ENCODE measurements around the gene ACP1.

The ACP1 gene

GRCh38 chr2:237878-238277, 26.9 kb upstream of the ACP1 start:
- Histone ChIP-seq H3K4me2 (ENCODE audit: low read length) (no peak overlapping the region), H3K9ac (ENCODE audit: low read depth, low read length) (no peak overlapping the region), H3K9me3 (replicated peaks; ENCODE audit: low read length) (no peaks in the 10 kb centered on the region), H3K4me1 (ENCODE audit: control insufficient read depth, insufficient read depth, low read length) (no peaks in the 10 kb centered on the region), H3K36me3 (ENCODE audit: insufficient read depth, low read length) (peaks cover 20% of the 10 kb centered on the region), H3K4me3 (ENCODE audit: low read length) (no peak overlapping the region), H3K27me3 (ENCODE audit: control insufficient read depth, insufficient read depth, low read length) (no peaks in the 10 kb centered on the region)

GRCh38 chr2:238431-238830, 26.3 kb upstream of the ACP1 start:
- H3K9me3 ChIP-seq (replicated peaks; ENCODE audit: low read length), result no peaks in the 10 kb centered on the region
- H3K4me2 ChIP-seq (ENCODE audit: low read length), result no peak overlapping the region
- H3K36me3 ChIP-seq (ENCODE audit: insufficient read depth, low read length), result peaks cover 22% of the 10 kb centered on the region
- no peaks in the 10 kb centered on the region for H3K4me1 ChIP-seq (ENCODE audit: control insufficient read depth, insufficient read depth, low read length)
- no peaks in the 10 kb centered on the region for H3K27me3 ChIP-seq (ENCODE audit: control insufficient read depth, insufficient read depth, low read length)
- no peak overlapping the region for H3K9ac ChIP-seq (ENCODE audit: low read depth, low read length)
- H3K4me3 ChIP-seq (ENCODE audit: low read length), result no peak overlapping the region

GRCh38 chr2:238869-239268, 25.9 kb upstream of the ACP1 start:
- peaks cover 23% of the 10 kb centered on the region for H3K36me3 ChIP-seq (ENCODE audit: insufficient read depth, low read length)
- no peak overlapping the region for H3K4me2 ChIP-seq (ENCODE audit: low read length)
- no peaks in the 10 kb centered on the region for H3K4me1 ChIP-seq (ENCODE audit: control insufficient read depth, insufficient read depth, low read length)
- H3K4me3 ChIP-seq (ENCODE audit: low read length), result no peak overlapping the region
- no peak overlapping the region for H3K9ac ChIP-seq (ENCODE audit: low read depth, low read length)
- no peaks in the 10 kb centered on the region for H3K9me3 ChIP-seq (replicated peaks; ENCODE audit: low read length)
- no peaks in the 10 kb centered on the region for H3K27me3 ChIP-seq (ENCODE audit: control insufficient read depth, insufficient read depth, low read length)

- Histone ChIP-seq H3K4me2 (ENCODE audit: low read length) (no peak overlapping the region), H3K4me3 (ENCODE audit: low read length) (no peak overlapping the region), H3K9ac (ENCODE audit: low read depth, low read length) (no peak overlapping the region), H3K4me1 (ENCODE audit: control insufficient read depth, insufficient read depth, low read length) (peaks cover 2% of the 10 kb centered on the region), H3K27me3 (ENCODE audit: control insufficient read depth, insufficient read depth, low read length) (no peaks in the 10 kb centered on the region), H3K36me3 (ENCODE audit: insufficient read depth, low read length) (peaks cover 31% of the 10 kb centered on the region), H3K9me3 (replicated peaks; ENCODE audit: low read length) (no peaks in the 10 kb centered on the region)
These were observed 20.2 kb upstream of the ACP1 start for GRCh38 chr2:244547-244946.

GRCh38 chr2:246489-247144, 18.1 kb upstream of the ACP1 start:
- no peak overlapping the region for H3K9ac ChIP-seq (ENCODE audit: low read depth, low read length)
- no peak overlapping the region for H3K4me2 ChIP-seq (ENCODE audit: low read length)
- H3K9me3 ChIP-seq (replicated peaks; ENCODE audit: low read length), result no peaks in the 10 kb centered on the region
- H3K36me3 ChIP-seq (ENCODE audit: insufficient read depth, low read length), result peaks cover 36% of the 10 kb centered on the region
- H3K27me3 ChIP-seq (ENCODE audit: control insufficient read depth, insufficient read depth, low read length), result no peaks in the 10 kb centered on the region
- no peak overlapping the region for H3K4me3 ChIP-seq (ENCODE audit: low read length)
- H3K4me1 ChIP-seq (ENCODE audit: control insufficient read depth, insufficient read depth, low read length), result peaks cover 2% of the 10 kb centered on the region

- Histone ChIP-seq H3K9me3 (replicated peaks; ENCODE audit: low read length) (no peaks in the 10 kb centered on the region), H3K27me3 (ENCODE audit: control insufficient read depth, insufficient read depth, low read length) (no peaks in the 10 kb centered on the region), H3K9ac (ENCODE audit: low read depth, low read length) (no peak overlapping the region), H3K4me2 (ENCODE audit: low read length) (no peak overlapping the region), H3K4me3 (ENCODE audit: low read length) (no peak overlapping the region), H3K36me3 (ENCODE audit: insufficient read depth, low read length) (peaks cover 23% of the 10 kb centered on the region), H3K4me1 (ENCODE audit: control insufficient read depth, insufficient read depth, low read length) (peaks cover 2% of the 10 kb centered on the region)
These were observed 16.0 kb upstream of the ACP1 start for GRCh38 chr2:248724-249123.

- Histone ChIP-seq H3K4me2 (ENCODE audit: low read length) (no peak overlapping the region), H3K4me3 (ENCODE audit: low read length) (no peak overlapping the region), H3K27me3 (ENCODE audit: control insufficient read depth, insufficient read depth, low read length) (no peaks in the 10 kb centered on the region), H3K9me3 (replicated peaks; ENCODE audit: low read length) (no peaks in the 10 kb centered on the region), H3K4me1 (ENCODE audit: control insufficient read depth, insufficient read depth, low read length) (peaks cover 2% of the 10 kb centered on the region), H3K9ac (ENCODE audit: low read depth, low read length) (no peak overlapping the region), H3K36me3 (ENCODE audit: insufficient read depth, low read length) (peaks cover 19% of the 10 kb centered on the region)
These were observed 15.2 kb upstream of the ACP1 start for GRCh38 chr2:249538-250042.

- Histone ChIP-seq H3K27me3 (ENCODE audit: control insufficient read depth, insufficient read depth, low read length) (no peaks in the 10 kb centered on the region), H3K4me3 (ENCODE audit: low read length) (no peak overlapping the region), H3K4me1 (ENCODE audit: control insufficient read depth, insufficient read depth, low read length) (no peaks in the 10 kb centered on the region), H3K4me2 (ENCODE audit: low read length) (no peak overlapping the region), H3K9ac (ENCODE audit: low read depth, low read length) (no peak overlapping the region), H3K9me3 (replicated peaks; ENCODE audit: low read length) (no peaks in the 10 kb centered on the region), H3K36me3 (ENCODE audit: insufficient read depth, low read length) (peaks cover 15% of the 10 kb centered on the region)
These were observed 12.6 kb upstream of the ACP1 start for GRCh38 chr2:252001-252602.

- no peak overlapping the region for H3K4me3 ChIP-seq (ENCODE audit: low read length)
- no peaks in the 10 kb centered on the region for H3K4me1 ChIP-seq (ENCODE audit: control insufficient read depth, insufficient read depth, low read length)
- peaks cover 15% of the 10 kb centered on the region for H3K36me3 ChIP-seq (ENCODE audit: insufficient read depth, low read length)
- no peaks in the 10 kb centered on the region for H3K9me3 ChIP-seq (replicated peaks; ENCODE audit: low read length)
- no peaks in the 10 kb centered on the region for H3K27me3 ChIP-seq (ENCODE audit: control insufficient read depth, insufficient read depth, low read length)
- H3K9ac ChIP-seq (ENCODE audit: low read depth, low read length), result no peak overlapping the region
- H3K4me2 ChIP-seq (ENCODE audit: low read length), result no peak overlapping the region
These were observed 11.5 kb upstream of the ACP1 start for GRCh38 chr2:253202-253638.

GRCh38 chr2:254241-254640, 10.5 kb upstream of the ACP1 start:
- no peaks in the 10 kb centered on the region for H3K4me1 ChIP-seq (ENCODE audit: control insufficient read depth, insufficient read depth, low read length)
- no peak overlapping the region for H3K4me3 ChIP-seq (ENCODE audit: low read length)
- no peaks in the 10 kb centered on the region for H3K27me3 ChIP-seq (ENCODE audit: control insufficient read depth, insufficient read depth, low read length)
- H3K36me3 ChIP-seq (ENCODE audit: insufficient read depth, low read length), result peaks cover 19% of the 10 kb centered on the region
- no peak overlapping the region for H3K9ac ChIP-seq (ENCODE audit: low read depth, low read length)
- no peak overlapping the region for H3K4me2 ChIP-seq (ENCODE audit: low read length)
- no peaks in the 10 kb centered on the region for H3K9me3 ChIP-seq (replicated peaks; ENCODE audit: low read length)

GRCh38 chr2:255195-255594, 9.6 kb upstream of the ACP1 start:
- Histone ChIP-seq H3K36me3 (ENCODE audit: insufficient read depth, low read length) (peaks cover 13% of the 10 kb centered on the region), H3K9me3 (replicated peaks; ENCODE audit: low read length) (no peaks in the 10 kb centered on the region), H3K4me3 (ENCODE audit: low read length) (no peak overlapping the region), H3K4me1 (ENCODE audit: control insufficient read depth, insufficient read depth, low read length) (no peaks in the 10 kb centered on the region), H3K4me2 (ENCODE audit: low read length) (no peak overlapping the region), H3K27me3 (ENCODE audit: control insufficient read depth, insufficient read depth, low read length) (no peaks in the 10 kb centered on the region), H3K9ac (ENCODE audit: low read depth, low read length) (no peak overlapping the region)

- H3K4me3 ChIP-seq (ENCODE audit: low read length), result no peak overlapping the region
- no peak overlapping the region for H3K4me2 ChIP-seq (ENCODE audit: low read length)
- no peaks in the 10 kb centered on the region for H3K9me3 ChIP-seq (replicated peaks; ENCODE audit: low read length)
- H3K27me3 ChIP-seq (ENCODE audit: control insufficient read depth, insufficient read depth, low read length), result no peaks in the 10 kb centered on the region
- H3K4me1 ChIP-seq (ENCODE audit: control insufficient read depth, insufficient read depth, low read length), result no peaks in the 10 kb centered on the region
- peaks cover 13% of the 10 kb centered on the region for H3K36me3 ChIP-seq (ENCODE audit: insufficient read depth, low read length)
- H3K9ac ChIP-seq (ENCODE audit: low read depth, low read length), result no peak overlapping the region
These were observed 8.7 kb upstream of the ACP1 start for GRCh38 chr2:256094-256493.

Measured in skeletal muscle satellite cell (primary cell).